SJCRH30 (cell line): Measurements from ENCODE around the gene BBS4. TPM values are rescaled to one million over a fixed set of nuclear protein-coding genes. Genes with fewer than 3 reads are reported as not detected.

Experiments
- DNase-seq, 2 experiments: peaks; one replicate each; pipeline ENCODE4 v3.0.0-alpha.2; 2015 to 2020
- H3K27ac ChIP-seq: fragments of 250-450 bp; sonication (Bioruptor Pico); 2 replicates; pipeline ENCODE4 v1.5.1; 2020; ENCODE audit warnings: mild to moderate bottlenecking, moderate library complexity
- H3K27me3 ChIP-seq: fragments of 250-450 bp; sonication (Bioruptor Pico); 2 replicates; pipeline ENCODE4 v1.5.1; 2020; ENCODE audit warnings: mild to moderate bottlenecking, moderate library complexity
- H3K36me3 ChIP-seq: fragments of 250-450 bp; sonication (Bioruptor Pico); 2 replicates; pipeline ENCODE4 v1.5.1; 2020; ENCODE audit warnings: mild to moderate bottlenecking, moderate library complexity
- H3K4me1 ChIP-seq: fragments of 250-450 bp; sonication (Bioruptor Pico); 2 replicates; pipeline ENCODE4 v1.5.1; 2020; ENCODE audit warnings: mild to moderate bottlenecking, moderate library complexity
- H3K4me3 ChIP-seq: fragments of 250-450 bp; sonication (Bioruptor Pico); 2 replicates; pipeline ENCODE4 v1.5.1; 2020; ENCODE audit warnings: mild to moderate bottlenecking, moderate library complexity
- H3K9me3 ChIP-seq: fragments of 250-450 bp; sonication (Bioruptor Pico); replicated peaks from 2 replicates; pipeline ENCODE4 v1.5.1; 2020; ENCODE audit warnings: mild to moderate bottlenecking, moderate library complexity
- total RNA-seq: library from RNA; depleted of rRNA; stranded (reverse); fragments of >200 nt; shearing (Covaris generic); gene quantifications from 2 replicates; pipeline ENCODE4 v1.2.3, GENCODE V29; 2014

Gene BBS4
- total RNA-seq, 1 experiment from 2014 or later = 19.6 TPM

GRCh38 chr15:72728821-72729220 lies 42.8 kb downstream of the BBS4 start:
- DNase-seq = no peak
- Histone ChIP-seq H3K9me3 (no peaks in the 10 kb centered on the region), H3K36me3 (no peaks in the 10 kb centered on the region), H3K4me1 (peaks cover 2% of the 10 kb centered on the region), H3K27me3 (no peaks in the 10 kb centered on the region), H3K4me3 (no peak overlapping the region), H3K27ac (no peak overlapping the region)

- H3K9me3 ChIP-seq = no peaks in the 10 kb centered on the region
- H3K27me3 ChIP-seq = no peaks in the 10 kb centered on the region
- peaks cover 16% of the 10 kb centered on the region for H3K4me1 ChIP-seq
- peaks cover 4% of the 10 kb centered on the region for H3K36me3 ChIP-seq
- no peak for DNase-seq
- H3K4me3 ChIP-seq = no peak overlapping the region
- H3K27ac ChIP-seq = no peak overlapping the region
Measured at GRCh38 chr15:72732086-72732485, 46.1 kb downstream of the BBS4 start.

GRCh38 chr15:72732516-72732915 lies 46.5 kb downstream of the BBS4 start:
- DNase-seq = no peak
- peaks cover 4% of the 10 kb centered on the region for H3K36me3 ChIP-seq
- peaks cover 16% of the 10 kb centered on the region for H3K4me1 ChIP-seq
- no peak overlapping the region for H3K4me3 ChIP-seq
- no peaks in the 10 kb centered on the region for H3K27me3 ChIP-seq
- no peaks in the 10 kb centered on the region for H3K9me3 ChIP-seq
- no peak overlapping the region for H3K27ac ChIP-seq

- Histone ChIP-seq H3K4me1 (peaks cover 16% of the 10 kb centered on the region), H3K36me3 (peaks cover 4% of the 10 kb centered on the region), H3K4me3 (no peak overlapping the region), H3K27ac (peak overlapping the region; percentile 35), H3K9me3 (no peaks in the 10 kb centered on the region), H3K27me3 (no peaks in the 10 kb centered on the region)
- DNase-seq = peak; percentile 55 to 74
Measured at GRCh38 chr15:72733941-72734738, 48.1 kb downstream of the BBS4 start.

GRCh38 chr15:72735111-72735510 lies 49.1 kb downstream of the BBS4 start:
- DNase-seq = peak in 1 of 2 experiments; percentile 24

GRCh38 chr15:72737061-72737460 lies 51.1 kb downstream of the BBS4 start:
- H3K4me1 ChIP-seq = peaks cover 16% of the 10 kb centered on the region
- no peak for DNase-seq
- no peak overlapping the region for H3K27ac ChIP-seq
- no peak overlapping the region for H3K4me3 ChIP-seq
- H3K9me3 ChIP-seq = no peaks in the 10 kb centered on the region
- H3K27me3 ChIP-seq = no peaks in the 10 kb centered on the region
- peaks cover 4% of the 10 kb centered on the region for H3K36me3 ChIP-seq

More at GRCh38 chr15:72735111-72735510, 49.1 kb downstream of the BBS4 start:
- H3K27ac ChIP-seq = peak overlapping the region; percentile 35; the same call in 1 of the 2 replicates
- H3K4me1 ChIP-seq = peaks cover 16% of the 10 kb centered on the region
- H3K4me3 ChIP-seq = no peak overlapping the region
- H3K9me3 ChIP-seq = no peaks in the 10 kb centered on the region
- H3K36me3 ChIP-seq = peaks cover 4% of the 10 kb centered on the region
- no peaks in the 10 kb centered on the region for H3K27me3 ChIP-seq

- Histone ChIP-seq H3K27ac (no peak overlapping the region), H3K36me3 (peaks cover 4% of the 10 kb centered on the region), H3K4me3 (no peak overlapping the region), H3K27me3 (no peaks in the 10 kb centered on the region), H3K9me3 (no peaks in the 10 kb centered on the region), H3K4me1 (peaks cover 16% of the 10 kb centered on the region)
- no peak for DNase-seq
Measured at GRCh38 chr15:72737723-72738122, 51.7 kb downstream of the BBS4 start.

GRCh38 chr15:72740219-72740618 lies 54.2 kb downstream of the BBS4 start:
- H3K36me3 ChIP-seq = peaks cover 4% of the 10 kb centered on the region
- DNase-seq = no peak
- no peaks in the 10 kb centered on the region for H3K9me3 ChIP-seq
- H3K27ac ChIP-seq = no peak overlapping the region
- H3K4me3 ChIP-seq = no peak overlapping the region
- no peaks in the 10 kb centered on the region for H3K27me3 ChIP-seq
- peaks cover 2% of the 10 kb centered on the region; the same call in 1 of the 2 replicates for H3K4me1 ChIP-seq

- Histone ChIP-seq H3K4me3 (no peak overlapping the region), H3K36me3 (peaks cover 34% of the 10 kb centered on the region)
- no peak for DNase-seq
Measured at GRCh38 chr15:72749700-72750099, 63.7 kb downstream of the BBS4 start.

GRCh38 chr15:72751751-72752455 lies 65.9 kb downstream of the BBS4 start:
- Histone ChIP-seq H3K36me3 (peaks cover 49% of the 10 kb centered on the region), H3K4me1 (no peaks in the 10 kb centered on the region), H3K27ac (no peak overlapping the region), H3K4me3 (no peak overlapping the region), H3K9me3 (no peaks in the 10 kb centered on the region), H3K27me3 (no peaks in the 10 kb centered on the region)
- DNase-seq = no peak

More at GRCh38 chr15:72749700-72750099, 63.7 kb downstream of the BBS4 start:
- no peaks in the 10 kb centered on the region for H3K4me1 ChIP-seq
- H3K9me3 ChIP-seq = no peaks in the 10 kb centered on the region
- H3K27ac ChIP-seq = no peak overlapping the region
- H3K27me3 ChIP-seq = no peaks in the 10 kb centered on the region

GRCh38 chr15:72754096-72754495 lies 68.1 kb downstream of the BBS4 start:
- Histone ChIP-seq H3K36me3 (peaks cover 54% of the 10 kb centered on the region), H3K4me1 (peaks cover 17% of the 10 kb centered on the region), H3K9me3 (no peaks in the 10 kb centered on the region), H3K4me3 (no peak overlapping the region), H3K27ac (no peak overlapping the region), H3K27me3 (no peaks in the 10 kb centered on the region)
- DNase-seq = no peak

GRCh38 chr15:72758182-72758581 lies 72.2 kb downstream of the BBS4 start:
- Histone ChIP-seq H3K27ac (peak overlapping the region; percentile 79), H3K27me3 (no peaks in the 10 kb centered on the region), H3K36me3 (peaks cover 47% of the 10 kb centered on the region), H3K4me3 (no peak overlapping the region), H3K4me1 (peaks cover 17% of the 10 kb centered on the region), H3K9me3 (no peaks in the 10 kb centered on the region)
- peak; percentile 68 to 74 for DNase-seq

GRCh38 chr15:72760590-72761260 lies 74.7 kb downstream of the BBS4 start:
- Histone ChIP-seq H3K27ac (no peak overlapping the region), H3K4me1 (peaks cover 17% of the 10 kb centered on the region), H3K27me3 (no peaks in the 10 kb centered on the region), H3K4me3 (no peak overlapping the region), H3K36me3 (peaks cover 45% of the 10 kb centered on the region), H3K9me3 (no peaks in the 10 kb centered on the region)
- no peak for DNase-seq

GRCh38 chr15:72764656-72765055 lies 78.6 kb downstream of the BBS4 start:
- no peak for DNase-seq
- Histone ChIP-seq H3K4me1 (no peaks in the 10 kb centered on the region), H3K9me3 (no peaks in the 10 kb centered on the region), H3K4me3 (no peak overlapping the region), H3K36me3 (peaks cover 67% of the 10 kb centered on the region), H3K27ac (no peak overlapping the region), H3K27me3 (no peaks in the 10 kb centered on the region)

GRCh38 chr15:72766025-72766424 lies 80.0 kb downstream of the BBS4 start:
- H3K4me1 ChIP-seq = no peaks in the 10 kb centered on the region
- no peak overlapping the region for H3K4me3 ChIP-seq
- H3K27me3 ChIP-seq = no peaks in the 10 kb centered on the region
- H3K9me3 ChIP-seq = no peaks in the 10 kb centered on the region
- H3K27ac ChIP-seq = no peak overlapping the region
- no peak for DNase-seq
- H3K36me3 ChIP-seq = peaks cover 66% of the 10 kb centered on the region
